NCI-H82 (cell line): Measurements from ENCODE around the gene LGALS14.
"Not testable (repeated sequence)": the region's sequence is repeated elsewhere in the genome, so short reads cannot be mapped to it uniquely, and the experiment has no call there.

Experiments used
- DNase-seq: peaks from one replicate; lab custom pipeline; 2025; lab: John Stamatoyannopoulos, UW

The LGALS14 gene

GRCh38 chr19:39695759-39696158 is 8.5 kb upstream of the LGALS14 start:
- DNase-seq, result no peak

DNA sequence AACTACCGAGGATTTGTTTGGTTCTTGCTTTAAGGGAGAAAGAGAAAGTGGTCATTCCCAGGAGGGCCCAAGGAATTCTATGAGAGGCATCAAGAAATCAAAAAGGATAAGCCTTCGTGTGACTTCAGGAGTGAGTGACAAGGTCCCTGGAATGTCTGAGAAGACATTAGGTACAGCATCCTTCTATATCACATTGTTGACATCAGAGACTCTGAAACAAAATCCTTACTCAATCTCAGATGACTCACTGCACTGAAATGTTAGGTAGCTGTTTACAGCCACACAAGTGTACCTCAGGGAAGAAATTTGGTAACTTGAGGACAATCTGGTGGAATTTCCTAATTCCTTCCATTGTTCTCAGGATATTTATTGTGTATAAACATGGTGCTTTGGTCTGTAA is 7.9 kb upstream of the LGALS14 start:
- DNase-seq, result no peak

DNA sequence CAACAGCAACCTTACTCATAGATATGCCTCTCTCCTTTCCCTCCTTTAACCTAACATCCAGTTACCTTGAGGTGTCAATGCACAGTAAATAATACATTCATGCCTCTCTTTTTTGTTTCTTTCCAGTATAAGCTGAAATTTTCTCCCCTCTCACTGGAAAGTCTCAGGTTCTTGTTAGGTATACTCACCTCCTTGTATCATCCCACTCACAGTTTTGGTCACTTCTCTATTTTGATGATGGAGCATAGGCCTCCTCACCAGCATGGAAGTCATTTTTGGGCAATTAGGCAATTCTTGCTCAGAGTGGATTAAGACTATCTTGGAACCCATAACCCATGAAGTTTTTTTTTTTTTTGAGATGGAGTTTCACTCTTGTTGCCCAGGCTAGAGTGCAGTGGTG is 5.7 kb upstream of the LGALS14 start:
- no peak for DNase-seq

DNA sequence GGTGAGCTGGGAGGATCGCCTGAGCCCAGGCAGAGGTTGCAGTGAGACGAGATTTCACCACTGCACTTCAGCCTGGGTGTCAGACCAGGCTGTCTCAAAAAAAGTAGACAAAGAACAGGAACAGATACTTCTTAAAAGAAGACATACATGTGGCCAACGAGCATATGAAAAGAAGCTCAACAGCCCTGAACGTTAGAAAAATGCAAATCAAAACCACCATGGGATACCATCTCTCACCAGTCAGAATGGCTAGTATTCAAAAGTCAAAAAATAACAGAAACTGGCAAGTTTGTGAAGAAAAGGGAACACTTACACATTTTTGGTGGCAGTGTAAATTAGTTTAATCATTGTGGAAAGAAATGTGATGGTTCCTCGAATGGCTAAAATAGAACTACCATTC is 3.0 kb upstream of the LGALS14 start:
- DNase-seq, result no peak

- DNase-seq, result no peak
These were observed 1.4 kb downstream of the LGALS14 start for GRCh38 chr19:39705578-39706188.

DNA sequence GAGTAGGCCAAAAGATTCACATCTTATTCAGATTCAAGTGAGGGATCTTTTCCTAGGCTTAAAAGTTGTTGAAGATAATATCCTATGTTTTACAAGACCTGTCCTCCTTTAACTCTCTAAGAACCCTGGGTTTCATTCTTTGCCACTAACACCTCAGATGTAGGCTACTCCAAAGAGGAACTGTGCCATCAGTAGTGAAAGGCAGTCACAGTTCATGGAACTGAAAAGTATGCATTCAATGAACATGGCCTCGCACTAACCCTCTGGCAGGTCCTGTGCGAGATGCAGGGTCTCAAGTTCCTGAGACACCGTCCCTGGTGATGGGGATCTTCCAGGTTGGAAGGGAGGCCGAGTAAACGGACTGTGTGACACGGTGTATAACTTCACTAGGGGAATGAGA is 4.3 kb downstream of the LGALS14 start:
- DNase-seq, result no peak

GRCh38 chr19:39709026-39709872 is 5.0 kb downstream of the LGALS14 start:
- DNase-seq, result no peak

- DNase-seq, result no peak
These were observed 6.1 kb downstream of the LGALS14 start for GRCh38 chr19:39710333-39710890.

DNA sequence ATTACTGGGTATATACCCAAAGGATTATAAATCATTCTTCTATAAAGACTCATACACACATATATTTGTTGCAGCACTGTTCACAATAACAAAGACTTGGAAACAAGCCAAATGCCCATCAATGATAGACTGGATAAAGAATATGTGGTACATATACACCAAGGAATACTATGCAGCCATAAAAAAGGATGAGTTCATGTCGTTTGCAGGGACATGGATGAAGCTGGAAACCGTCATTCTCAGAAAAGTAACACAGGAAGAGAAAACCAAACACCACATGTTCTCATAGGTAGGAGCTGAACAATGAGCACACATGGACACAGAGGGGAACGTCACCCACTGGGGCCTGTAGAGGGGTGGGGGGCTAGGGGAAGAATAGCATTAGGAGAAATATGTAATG is 15.9 kb downstream of the LGALS14 start:
- DNase-seq, result not testable (repeated sequence)

GRCh38 chr19:39725995-39726394 is 21.7 kb downstream of the LGALS14 start:
- DNase-seq, result no peak

- no peak for DNase-seq
These were observed 23.0 kb downstream of the LGALS14 start for GRCh38 chr19:39727070-39727800.

GRCh38 chr19:39728040-39728439 is 23.8 kb downstream of the LGALS14 start:
- DNase-seq, result no peak

DNA sequence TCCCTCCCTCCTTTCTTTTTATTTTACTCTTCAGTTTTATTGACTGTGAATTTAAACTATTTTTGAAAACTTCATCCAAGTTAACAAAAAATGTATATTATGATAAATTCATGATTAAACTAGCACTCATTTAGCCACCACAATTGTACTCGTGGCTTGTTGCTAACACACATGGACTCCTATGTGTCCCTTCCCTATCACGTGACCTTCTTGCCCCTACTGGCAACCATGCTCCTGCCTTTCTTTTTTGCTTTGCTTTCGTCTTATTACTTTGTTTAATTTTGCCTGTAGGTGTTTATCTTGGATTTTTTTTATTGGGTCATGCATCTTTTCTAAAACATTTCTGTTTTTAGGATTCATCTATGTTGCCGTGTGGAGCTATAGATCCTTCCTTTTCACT is 25.3 kb downstream of the LGALS14 start:
- no peak for DNase-seq

DNA sequence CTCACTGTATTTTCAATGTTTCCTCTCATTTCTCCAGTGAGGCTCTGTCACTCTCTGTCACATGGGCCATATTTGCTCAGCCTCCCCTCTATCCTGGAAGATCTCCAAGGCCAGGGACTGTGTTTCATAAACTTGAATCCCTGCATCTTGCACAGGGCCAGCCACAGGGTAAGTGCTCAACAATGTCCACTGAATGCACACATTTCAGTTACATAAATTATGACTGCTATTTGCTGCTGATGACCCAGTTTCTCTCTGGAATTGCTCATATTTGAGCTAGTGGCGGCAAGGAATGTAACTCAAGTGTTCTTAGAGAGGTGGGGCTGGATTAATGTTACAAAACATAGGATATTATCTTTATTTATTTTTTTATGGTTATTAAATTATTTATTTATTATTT is 27.4 kb downstream of the LGALS14 start:
- DNase-seq, result no peak

GRCh38 chr19:39733841-39734240 is 29.6 kb downstream of the LGALS14 start:
- DNase-seq, result no peak

DNA sequence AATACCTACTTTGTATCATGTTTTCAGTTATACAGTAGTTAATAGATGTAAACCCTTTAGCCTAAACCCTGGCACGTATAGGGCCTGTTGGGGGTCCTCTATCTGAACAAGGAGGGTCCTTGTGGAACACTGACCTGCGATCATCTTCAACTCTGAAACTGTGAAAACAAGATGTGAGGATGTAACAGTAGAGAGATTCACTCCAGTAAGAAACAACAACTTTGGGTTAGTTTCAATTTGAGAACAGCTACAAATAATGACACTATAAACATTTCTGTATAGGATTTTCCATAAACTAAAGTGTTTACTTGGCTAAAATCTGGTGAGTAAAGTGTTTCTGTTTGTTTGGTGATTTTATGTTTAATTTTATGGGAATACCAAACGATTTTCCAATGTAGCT is 31.4 kb downstream of the LGALS14 start:
- DNase-seq, result no peak

- no peak for DNase-seq
These were observed 31.8 kb downstream of the LGALS14 start for GRCh38 chr19:39736088-39736487.

- no peak for DNase-seq
These were observed 33.1 kb downstream of the LGALS14 start for GRCh38 chr19:39737351-39737750.

DNA sequence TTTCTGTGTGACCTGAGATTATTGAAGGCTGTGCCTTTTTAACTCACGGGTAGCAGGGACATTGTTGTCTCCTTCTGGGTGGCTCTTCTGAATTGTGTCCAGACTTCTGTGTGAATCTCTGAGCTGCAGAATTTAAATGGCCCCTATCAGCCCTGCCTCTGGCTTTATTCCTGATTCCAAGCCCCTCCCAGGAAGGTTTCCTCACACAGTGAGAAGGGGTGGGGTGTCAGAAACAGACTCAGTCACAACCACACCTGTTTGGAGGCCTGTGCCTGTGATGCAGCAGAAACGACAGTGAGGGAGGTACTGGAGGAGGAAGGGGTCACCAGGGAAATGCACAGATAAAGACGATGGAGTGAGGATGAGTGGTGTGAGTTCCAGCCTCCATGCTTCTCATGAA is 33.6 kb downstream of the LGALS14 start, which contains the start of gene CLC:
CLC (minus strand) TSS at position 139 of the 400 bp plus-strand sequence; CDS start at position 62, 77 bp downstream.
- no peak for DNase-seq

GRCh38 chr19:39738814-39739213 is 34.5 kb downstream of the LGALS14 start:
- no peak for DNase-seq

- DNase-seq, result no peak
These were observed 36.1 kb downstream of the LGALS14 start for GRCh38 chr19:39740395-39740794.

- no peak for DNase-seq
These were observed 41.4 kb downstream of the LGALS14 start for GRCh38 chr19:39745643-39746042.
